Fibroblast of peridontal ligament (primary cell): ENCODE results near the gene MS4A15.

Experiments
- DNase-seq: peaks from one replicate; pipeline ENCODE4 v3.0.0-alpha.2; 2010; ENCODE audit errors: extremely low read depth

Gene MS4A15

GRCh38 chr11:60777572-60777971, 20.9 kb downstream of the MS4A15 start:
- peak; percentile 46 for DNase-seq

DNA sequence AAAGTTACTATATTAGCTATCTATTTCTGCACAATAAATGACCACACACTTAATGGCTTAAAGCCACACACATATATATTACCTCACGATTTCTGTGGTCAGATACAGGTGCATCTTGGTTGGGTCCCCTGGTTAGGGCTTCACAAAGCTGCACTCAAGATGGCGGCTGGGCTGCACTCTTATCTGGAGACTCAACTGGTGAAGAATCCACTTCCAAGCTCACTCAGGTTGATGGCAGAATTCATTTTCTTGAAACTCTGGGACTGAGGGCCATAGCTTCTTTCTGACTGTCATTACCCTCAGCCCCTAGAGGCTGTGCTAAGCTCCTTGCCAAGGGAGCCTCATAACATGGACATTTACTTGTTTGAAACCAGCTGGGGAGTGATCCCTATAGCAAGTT, 23.4 kb downstream of the MS4A15 start:
- DNase-seq, result no peak

DNA sequence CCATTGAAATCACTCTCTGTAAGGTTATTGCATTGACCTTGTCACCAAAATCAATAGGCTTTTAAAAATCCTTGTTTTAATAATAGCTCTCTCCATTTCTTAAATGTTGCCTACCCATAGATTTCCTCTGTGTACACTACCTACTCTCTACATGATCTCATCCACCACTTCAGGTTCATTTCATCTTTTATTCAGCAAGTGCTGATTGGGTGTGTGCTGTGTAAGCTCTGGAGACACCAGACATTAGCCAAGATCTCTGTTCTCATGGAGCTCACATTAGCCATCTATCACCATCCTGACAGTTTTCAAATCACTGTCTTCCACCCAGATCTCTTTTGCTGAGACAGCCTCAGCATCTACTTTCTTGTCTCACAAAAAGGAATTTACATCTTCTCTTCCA, 24.1 kb downstream of the MS4A15 start:
- DNase-seq, result no peak

- DNase-seq, result no peak
Observed at GRCh38 chr11:60781286-60781980, 24.8 kb downstream of the MS4A15 start.

DNA sequence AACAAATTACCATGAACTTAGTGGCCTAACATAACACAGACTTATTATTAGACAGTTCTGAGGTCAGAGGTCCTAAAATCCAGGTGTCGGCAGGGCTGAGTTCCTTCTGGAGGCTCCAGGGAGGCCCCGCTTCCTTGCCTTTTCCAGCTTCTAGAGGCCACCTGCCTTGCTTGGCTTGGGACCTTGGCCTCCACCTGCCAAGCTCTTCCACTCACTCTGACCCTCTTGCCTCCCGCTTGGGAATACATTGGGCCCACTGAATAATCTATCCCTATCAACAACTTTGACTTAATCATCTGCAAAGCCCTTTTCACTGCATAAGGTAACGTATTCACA, 25.3 kb downstream of the MS4A15 start:
- no peak for DNase-seq

- no peak for DNase-seq
Observed at GRCh38 chr11:60782393-60783140, 25.9 kb downstream of the MS4A15 start.

DNA sequence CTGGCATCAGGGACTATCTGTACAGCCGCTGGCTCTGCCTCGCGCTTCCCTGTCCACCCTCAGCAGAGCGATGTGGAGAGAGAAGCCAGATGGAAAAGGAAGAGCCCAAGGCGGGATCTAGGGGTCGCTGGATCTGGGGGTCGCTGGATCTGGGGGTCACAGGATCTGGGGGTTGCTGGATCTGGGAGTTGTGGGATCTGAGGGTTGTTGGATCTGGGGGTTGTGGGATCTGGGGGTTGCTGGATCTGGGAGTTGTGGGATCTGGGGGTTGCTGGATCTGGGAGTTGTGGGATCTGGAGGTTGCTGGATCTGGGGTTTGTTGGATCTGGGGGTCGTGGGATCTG, 26.4 kb downstream of the MS4A15 start:
- no peak for DNase-seq

- DNase-seq, result no peak
Observed at GRCh38 chr11:60783911-60784310, 27.2 kb downstream of the MS4A15 start.

DNA sequence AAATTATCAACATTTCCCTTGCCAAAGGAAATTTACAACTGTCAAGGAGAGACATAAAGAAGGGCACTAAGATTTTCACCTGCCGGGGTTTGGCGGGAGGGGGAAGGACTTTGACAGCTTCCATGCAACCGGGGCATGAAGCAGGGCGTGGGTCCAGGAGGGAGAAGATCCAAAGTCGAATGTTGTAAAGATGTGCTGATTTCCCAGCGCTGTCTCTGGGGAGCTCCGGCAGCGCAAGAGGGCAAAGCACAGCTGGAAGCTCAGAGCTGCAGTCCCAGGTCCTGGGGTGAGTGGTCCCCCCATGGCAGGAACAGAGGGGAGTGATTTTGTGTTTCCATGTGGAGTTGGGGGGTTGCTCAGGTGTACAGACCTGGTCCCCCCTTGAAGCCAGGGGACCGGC, 28.5 kb downstream of the MS4A15 start, which contains the start of gene MS4A10:
Gene MS4A10, plus strand, starts transcription at position 198 of the 400 bp plus-strand sequence. CDS start 5,003 bp downstream, outside the sequence.
- no peak for DNase-seq

DNA sequence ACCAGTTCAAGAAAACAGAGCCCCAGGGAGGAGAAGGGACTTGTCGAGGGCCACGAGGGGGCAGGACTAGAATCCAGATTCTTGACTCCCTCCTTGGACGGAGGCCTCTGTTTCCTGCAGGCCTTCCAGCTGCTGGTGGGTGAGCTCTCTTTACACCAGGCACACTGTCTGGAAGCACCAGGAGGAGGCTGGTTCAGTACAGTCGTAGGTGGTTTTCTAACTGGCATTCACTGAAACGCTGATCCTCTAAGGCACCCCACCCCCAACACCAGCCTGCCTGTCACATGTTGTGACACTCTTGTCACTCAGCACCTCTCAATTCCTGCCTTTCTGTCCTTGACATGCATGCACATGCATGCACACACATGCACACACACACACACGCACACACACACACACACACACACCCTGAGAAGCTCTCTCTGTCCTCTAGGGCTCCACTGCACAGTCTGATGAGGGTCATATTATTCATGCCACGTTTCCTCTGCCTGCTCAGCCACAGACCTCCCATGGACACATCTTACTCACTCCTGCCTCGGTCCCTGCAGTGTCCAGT, 29.2 kb downstream of the MS4A15 start:
- DNase-seq, result peak; percentile 5

DNA sequence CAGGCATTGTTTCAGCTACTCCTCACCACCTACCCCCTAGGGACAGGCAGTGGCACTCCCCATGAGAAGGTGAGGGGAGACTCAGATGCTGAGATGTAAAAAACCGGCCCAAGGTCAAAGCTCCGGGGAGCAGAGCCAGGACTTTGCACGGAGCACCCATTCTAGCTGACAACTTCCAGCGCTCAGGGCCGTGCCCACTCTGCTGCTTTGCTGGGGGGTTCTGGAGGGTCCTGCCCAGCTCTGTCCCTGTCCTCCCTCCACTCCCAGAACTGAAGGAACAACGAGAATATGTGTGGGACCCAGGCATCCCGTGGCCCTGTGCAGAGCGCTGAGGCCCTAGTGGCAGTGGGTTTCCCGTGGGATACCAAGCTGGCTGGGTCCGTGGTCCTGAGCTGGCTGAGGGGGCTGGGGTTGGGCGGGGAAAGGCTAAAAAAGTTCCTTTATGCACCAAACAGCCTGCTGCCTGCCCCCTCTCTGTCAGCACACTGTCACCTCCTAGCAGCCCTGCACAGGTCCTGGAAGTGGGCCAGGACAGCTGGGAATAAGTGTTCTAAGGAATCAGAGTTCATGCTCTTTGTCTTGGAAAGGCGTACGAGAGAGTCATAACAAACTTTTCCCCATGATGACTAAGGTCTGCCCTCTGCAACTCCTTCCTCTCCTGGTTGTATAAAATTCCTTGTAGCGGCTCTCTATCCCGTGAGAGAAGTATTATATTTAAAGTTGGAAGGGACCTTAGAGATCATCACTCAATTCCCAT, 30.3 kb downstream of the MS4A15 start:
- peak; percentile 67 for DNase-seq

DNA sequence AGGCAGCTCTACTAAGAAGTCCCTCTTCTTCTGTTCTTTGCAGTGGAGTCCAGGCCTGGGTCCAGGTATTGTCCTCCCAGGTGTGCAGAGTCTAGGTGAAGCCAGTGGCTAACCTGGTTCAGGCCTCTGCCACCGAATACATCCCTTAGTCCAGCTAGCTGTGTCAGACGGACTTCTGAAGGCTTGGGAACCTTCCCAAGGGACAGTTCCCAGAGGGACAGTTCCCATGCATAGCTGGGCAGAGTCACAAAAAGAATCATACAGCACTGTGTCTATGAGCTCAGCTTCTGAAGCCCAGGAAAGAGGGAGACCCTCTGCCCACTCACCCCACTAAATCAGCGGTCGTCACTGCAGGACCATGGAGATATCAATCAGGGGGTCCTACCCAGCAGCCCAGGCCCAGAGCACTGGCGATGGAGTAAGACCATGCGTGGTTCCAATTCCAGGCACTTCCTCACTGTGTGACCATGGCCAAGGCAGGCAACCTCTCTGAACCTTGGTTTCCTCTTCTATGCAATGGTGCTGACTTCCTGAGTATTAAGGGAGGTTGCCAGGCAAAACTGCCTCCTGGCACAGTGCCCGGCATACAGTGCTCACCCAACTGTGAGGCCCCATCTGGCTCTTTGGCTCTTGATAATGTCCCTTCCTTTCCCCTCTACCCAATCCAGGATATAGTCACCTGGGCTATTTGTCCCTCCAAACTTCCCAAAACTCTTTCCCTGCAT, 31.9 kb downstream of the MS4A15 start:
- DNase-seq, result no peak

DNA sequence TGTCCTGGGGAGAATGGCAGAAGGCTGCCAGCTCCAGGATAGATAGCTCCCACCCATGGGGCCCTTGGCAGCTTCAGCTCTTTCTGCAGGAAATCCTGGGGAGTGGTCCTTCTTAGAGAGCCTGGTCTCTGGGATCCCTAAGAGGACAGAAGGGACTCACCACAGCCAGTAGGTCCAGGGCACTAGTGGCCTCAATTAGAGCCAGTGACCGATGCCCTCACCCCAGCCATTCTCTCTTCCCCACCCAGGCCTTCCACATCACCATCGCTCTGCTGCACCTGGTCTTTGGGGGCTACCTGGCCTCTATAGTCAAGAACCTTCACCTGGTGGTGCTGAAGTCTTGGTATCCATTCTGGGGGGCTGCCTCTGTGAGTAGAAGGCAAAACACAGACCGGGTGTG, 34.1 kb downstream of the MS4A15 start:
- DNase-seq, result no peak

- no peak for DNase-seq
Observed at GRCh38 chr11:60791153-60791933, 34.7 kb downstream of the MS4A15 start.

DNA sequence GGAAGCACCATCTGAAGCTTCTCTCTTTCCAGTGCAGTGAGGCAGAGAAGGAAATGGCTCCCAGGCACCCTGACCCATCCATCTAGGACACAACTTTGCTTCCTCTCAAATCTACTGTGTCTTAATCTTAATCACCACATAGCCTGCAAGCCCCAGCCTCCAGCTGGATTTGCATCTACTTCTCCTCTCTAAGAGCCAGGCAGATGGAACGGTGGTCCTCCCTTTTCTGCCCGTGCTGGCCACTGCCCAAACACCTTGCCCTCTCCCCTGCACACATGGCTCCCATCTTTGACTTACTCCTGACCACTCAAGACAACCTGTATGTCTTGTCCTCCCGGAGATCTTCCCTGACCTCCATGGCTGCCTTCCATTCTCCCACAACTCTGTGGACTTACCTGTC, 35.9 kb downstream of the MS4A15 start:
- no peak for DNase-seq

DNA sequence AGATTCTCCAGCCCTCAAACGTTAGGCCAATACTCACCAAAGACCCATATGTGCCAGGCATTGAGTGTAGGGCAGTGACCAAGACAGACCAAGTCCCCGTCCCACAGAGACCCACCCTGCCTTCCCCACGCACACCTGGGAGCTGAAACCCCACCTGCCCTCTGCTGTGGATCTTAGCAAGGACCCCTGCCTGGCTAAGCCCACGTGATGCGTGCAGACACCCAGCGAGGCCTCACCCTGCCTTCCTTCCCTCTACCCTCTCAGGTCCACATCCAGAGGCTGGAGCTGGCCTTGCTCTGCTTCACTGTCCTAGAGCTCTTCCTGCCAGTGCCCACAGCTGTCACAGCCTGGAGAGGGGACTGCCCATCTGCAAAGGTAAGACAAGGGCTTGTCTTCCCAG, 38.6 kb downstream of the MS4A15 start:
- no peak for DNase-seq

DNA sequence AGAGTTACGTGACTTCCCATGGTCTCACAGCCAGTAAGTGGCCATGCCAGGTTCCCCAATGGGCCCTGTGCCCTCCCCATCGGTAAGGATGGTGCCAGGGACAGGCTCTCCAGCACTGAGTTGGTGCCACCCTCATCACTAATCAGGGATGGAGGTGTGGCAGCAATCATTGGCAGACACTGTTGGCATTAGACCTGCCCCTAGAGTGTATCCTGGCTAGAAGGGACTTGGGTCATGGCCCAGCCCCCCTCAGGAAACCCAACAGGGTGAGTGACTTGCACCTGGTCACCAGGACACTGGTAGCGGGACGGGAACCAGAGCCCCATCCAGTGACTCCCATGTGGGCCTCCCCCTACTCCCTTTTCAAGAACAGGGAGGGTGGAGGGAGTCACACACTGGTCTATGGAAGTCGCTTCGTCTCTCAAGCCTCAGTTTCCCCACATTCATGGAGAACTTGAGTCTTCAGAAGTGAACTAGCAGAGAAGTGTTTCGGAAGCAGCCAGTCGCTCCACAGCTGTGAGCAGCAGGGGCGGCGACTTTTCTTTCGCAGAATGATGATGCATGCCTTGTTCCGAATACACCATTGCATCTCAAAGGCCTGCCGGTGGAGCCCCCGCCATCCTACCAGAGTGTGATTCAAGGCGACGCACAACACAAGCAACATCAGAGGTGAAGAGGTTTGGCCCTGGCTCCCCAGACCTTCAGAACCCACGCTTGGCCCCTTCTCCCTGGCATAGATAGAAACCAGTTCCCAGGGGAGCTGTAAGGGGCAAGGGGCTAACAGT, 41.4 kb downstream of the MS4A15 start:
- no peak for DNase-seq

- no peak for DNase-seq
Observed at GRCh38 chr11:60798631-60799030, 42.0 kb downstream of the MS4A15 start.

DNA sequence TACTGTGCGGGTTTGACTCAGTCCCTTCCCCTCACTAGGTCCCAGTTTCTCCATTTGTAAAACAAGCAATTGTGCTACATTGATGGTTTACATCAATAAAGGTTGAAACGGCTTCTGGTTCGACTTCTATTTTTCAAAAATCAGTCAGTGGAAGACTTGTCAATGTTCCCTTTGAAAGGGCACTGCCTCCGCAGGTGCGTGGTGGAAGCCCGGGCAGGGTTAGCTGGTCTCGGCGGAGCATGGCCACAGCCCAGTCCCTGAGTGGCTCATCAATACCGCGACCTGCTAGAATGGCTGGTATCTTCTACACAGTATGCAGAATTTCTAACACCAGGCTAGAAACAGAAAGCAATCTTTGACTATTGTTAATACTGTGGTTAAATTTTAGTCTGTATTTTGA, 44.5 kb downstream of the MS4A15 start:
- no peak for DNase-seq

GRCh38 chr11:60803273-60803936, 46.7 kb downstream of the MS4A15 start:
- no peak for DNase-seq
